ENCODE data around the gene YAP1.

DNA sequence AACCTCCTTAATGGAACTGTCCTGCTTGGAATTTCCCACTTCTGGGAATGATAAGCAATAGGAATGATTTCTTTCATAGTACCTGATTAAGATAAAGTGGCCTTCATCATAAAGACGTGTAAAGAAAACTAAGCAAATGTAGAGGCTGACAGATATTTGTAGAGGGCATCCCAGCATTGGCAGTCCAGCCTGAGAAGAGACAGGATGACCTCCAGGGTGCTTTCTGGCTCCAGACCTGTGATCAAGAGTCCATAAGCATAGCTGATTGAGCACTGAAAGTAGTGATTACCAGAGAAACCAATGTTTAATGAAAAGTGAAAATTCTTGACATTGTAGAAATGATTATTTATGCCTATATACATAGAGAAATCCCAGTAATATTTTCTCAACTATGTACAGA, 33.6 kb downstream of the YAP1 start:
- TF ChIP-seq, protein P1, sequence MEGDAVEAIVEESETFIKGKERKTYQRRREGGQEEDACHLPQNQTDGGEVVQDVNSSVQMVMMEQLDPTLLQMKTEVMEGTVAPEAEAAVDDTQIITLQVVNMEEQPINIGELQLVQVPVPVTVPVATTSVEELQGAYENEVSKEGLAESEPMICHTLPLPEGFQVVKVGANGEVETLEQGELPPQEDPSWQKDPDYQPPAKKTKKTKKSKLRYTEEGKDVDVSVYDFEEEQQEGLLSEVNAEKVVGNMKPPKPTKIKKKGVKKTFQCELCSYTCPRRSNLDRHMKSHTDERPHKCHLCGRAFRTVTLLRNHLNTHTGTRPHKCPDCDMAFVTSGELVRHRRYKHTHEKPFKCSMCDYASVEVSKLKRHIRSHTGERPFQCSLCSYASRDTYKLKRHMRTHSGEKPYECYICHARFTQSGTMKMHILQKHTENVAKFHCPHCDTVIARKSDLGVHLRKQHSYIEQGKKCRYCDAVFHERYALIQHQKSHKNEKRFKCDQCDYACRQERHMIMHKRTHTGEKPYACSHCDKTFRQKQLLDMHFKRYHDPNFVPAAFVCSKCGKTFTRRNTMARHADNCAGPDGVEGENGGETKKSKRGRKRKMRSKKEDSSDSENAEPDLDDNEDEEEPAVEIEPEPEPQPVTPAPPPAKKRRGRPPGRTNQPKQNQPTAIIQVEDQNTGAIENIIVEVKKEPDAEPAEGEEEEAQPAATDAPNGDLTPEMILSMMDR (IDR thresholded peaks at IDR 0.05): no peak
- TF ChIP-seq RARB (CRISPR knock-in tag; IDR thresholded peaks at IDR 0.05) (no peak), RCOR1 (IDR thresholded peaks at IDR 0.05; ENCODE audit: low read depth, low read length) (no peak), HOXA7 (CRISPR knock-in tag; IDR thresholded peaks at IDR 0.05) (no peak), POLR2A (IDR thresholded peaks at IDR 0.05; ENCODE audit: low read length) (no peak), MYC (IDR thresholded peaks at IDR 0.05; ENCODE audit: borderline replicate concordance, low read length) (no peak), ZFP36 (IDR thresholded peaks at IDR 0.05; ENCODE audit: borderline replicate concordance, partially characterized antibody) (no peak), BHLHE40 (IDR thresholded peaks at IDR 0.05; ENCODE audit: low read depth, low read length) (no peak), NR3C1 (IDR thresholded peaks at IDR 0.05) (no peak)
- TF ChIP-seq, protein P2, sequence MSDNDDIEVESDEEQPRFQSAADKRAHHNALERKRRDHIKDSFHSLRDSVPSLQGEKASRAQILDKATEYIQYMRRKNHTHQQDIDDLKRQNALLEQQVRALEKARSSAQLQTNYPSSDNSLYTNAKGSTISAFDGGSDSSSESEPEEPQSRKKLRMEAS (IDR thresholded peaks at IDR 0.05): no peak
- TF ChIP-seq, protein P3, sequence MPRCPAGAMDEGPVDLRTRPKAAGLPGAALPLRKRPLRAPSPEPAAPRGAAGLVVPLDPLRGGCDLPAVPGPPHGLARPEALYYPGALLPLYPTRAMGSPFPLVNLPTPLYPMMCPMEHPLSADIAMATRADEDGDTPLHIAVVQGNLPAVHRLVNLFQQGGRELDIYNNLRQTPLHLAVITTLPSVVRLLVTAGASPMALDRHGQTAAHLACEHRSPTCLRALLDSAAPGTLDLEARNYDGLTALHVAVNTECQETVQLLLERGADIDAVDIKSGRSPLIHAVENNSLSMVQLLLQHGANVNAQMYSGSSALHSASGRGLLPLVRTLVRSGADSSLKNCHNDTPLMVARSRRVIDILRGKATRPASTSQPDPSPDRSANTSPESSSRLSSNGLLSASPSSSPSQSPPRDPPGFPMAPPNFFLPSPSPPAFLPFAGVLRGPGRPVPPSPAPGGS (IDR thresholded peaks at IDR 0.05): no peak
- TF ChIP-seq, protein P4, sequence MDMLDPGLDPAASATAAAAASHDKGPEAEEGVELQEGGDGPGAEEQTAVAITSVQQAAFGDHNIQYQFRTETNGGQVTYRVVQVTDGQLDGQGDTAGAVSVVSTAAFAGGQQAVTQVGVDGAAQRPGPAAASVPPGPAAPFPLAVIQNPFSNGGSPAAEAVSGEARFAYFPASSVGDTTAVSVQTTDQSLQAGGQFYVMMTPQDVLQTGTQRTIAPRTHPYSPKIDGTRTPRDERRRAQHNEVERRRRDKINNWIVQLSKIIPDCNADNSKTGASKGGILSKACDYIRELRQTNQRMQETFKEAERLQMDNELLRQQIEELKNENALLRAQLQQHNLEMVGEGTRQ (IDR thresholded peaks at IDR 0.05): no peak
